Activated naive CD8-positive, alpha-beta T cell treated with anti-CD3 and anti-CD28 coated beads, Interleukin-2, amount 10 ng/mL, durations not matched to agents 7 days and 5 days (primary cell): Measurements from ENCODE around the gene SORBS2. TPM values are rescaled to one million over a fixed set of nuclear protein-coding genes. Genes with fewer than 3 reads are reported as not detected.

Source experiments
- ATAC-seq: fragments of 150-1000 bp; cut with Tn5 transposase; one replicate; pipeline ENCODE4 v1.10.0; 2021; ENCODE audit warnings: low read depth, moderate library complexity
- POLR2A ChIA-PET: fragments of 350-600 bp; sonication (Branson Sonifier 250); formaldehyde crosslinking; loops from one replicate; lab custom pipeline; 2021; ENCODE audit warnings: antibody characterized with exemption; lab: Charles Lee
- DNase-seq: peaks from one replicate; pipeline ENCODE4 v3.0.0; 2021
- H3K27ac Mint-ChIP-seq: one replicate; pipeline ENCODE4 v1.8.0; 2022; ENCODE audit warnings: mild to moderate bottlenecking, mixed read lengths
- H3K27me3 Mint-ChIP-seq: one replicate; pipeline ENCODE4 v1.8.0; 2022; ENCODE audit warnings: mild to moderate bottlenecking, moderate library complexity, mixed read lengths
- H3K36me3 Mint-ChIP-seq: one replicate; pipeline ENCODE4 v1.8.0; 2021; ENCODE audit warnings: mild to moderate bottlenecking, mixed read lengths
- H3K4me1 Mint-ChIP-seq: one replicate; pipeline ENCODE4 v1.8.0; 2021; ENCODE audit warnings: mixed read lengths
- H3K4me3 Mint-ChIP-seq: one replicate; pipeline ENCODE4 v1.8.0; 2022; ENCODE audit warnings: mild to moderate bottlenecking, moderate library complexity, mixed read lengths
- H3K9me3 Mint-ChIP-seq: one replicate; pipeline ENCODE4 v1.8.0; 2021; ENCODE audit warnings: mixed read lengths
- total RNA-seq, 2 experiments: library from RNA; stranded (reverse); gene quantifications; one replicate each; pipeline ENCODE4 v1.2.3, GENCODE V29; 2021

SORBS2 gene
- total RNA-seq, 2 experiments from 2014 or later: not detected

- Mint-ChIP-seq H3K36me3 (no peaks in the 10 kb centered on the region), H3K27ac (no peak overlapping the region), H3K9me3 (no peaks in the 10 kb centered on the region), H3K4me1 (no peaks in the 10 kb centered on the region), H3K27me3 (peaks cover 6% of the 10 kb centered on the region), H3K4me3 (no peak overlapping the region)
- POLR2A ChIA-PET: no interaction called here
- no peak for ATAC-seq
- DNase-seq: no peak
These were observed 70.2 kb downstream of the SORBS2 start for GRCh38 chr4:185741795-185742194.

DNA sequence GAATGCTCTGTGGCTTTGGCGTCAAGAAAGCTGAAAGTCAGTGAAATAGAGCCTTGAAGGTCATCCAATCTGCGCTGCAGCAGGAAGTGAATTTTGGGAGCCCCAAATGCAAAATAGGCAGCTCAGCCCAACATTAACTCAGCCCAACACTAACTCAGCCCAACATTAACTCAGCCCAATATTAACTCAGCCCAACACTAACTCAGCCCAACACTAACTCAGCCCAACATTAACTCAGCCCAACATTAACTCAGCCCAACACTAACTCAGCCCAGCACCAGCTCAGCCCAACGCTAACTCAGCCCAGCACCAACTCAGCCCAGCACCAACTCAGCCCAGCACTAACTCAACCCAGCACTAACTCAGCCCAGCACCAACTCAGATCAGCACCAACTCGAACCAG is 71.5 kb downstream of the SORBS2 start:
- ATAC-seq: no peak
- Mint-ChIP-seq H3K36me3 (no peaks in the 10 kb centered on the region), H3K27me3 (peaks cover 6% of the 10 kb centered on the region), H3K9me3 (no peaks in the 10 kb centered on the region), H3K4me3 (no peak overlapping the region), H3K27ac (no peak overlapping the region), H3K4me1 (no peaks in the 10 kb centered on the region)
- DNase-seq: no peak
- POLR2A ChIA-PET: no interaction called here

DNA sequence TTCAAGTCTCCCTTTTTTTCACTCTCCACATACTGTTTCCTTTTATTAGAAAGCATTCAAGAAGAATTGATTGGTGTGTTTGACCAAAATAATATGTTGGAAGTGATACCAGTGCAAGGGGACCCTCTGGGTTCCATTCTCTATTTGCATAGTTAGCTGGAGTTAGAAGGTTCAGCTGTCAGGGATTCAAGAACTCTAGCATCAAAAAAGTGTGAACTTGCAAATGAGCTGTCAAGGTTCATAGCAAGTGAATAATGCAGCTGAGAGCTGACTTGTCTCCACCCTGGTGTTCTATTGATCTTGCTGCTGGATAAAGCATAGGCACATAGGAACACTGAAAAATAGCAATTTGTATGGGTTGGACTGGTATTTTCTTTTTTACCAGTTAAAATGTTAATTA is 73.2 kb downstream of the SORBS2 start:
- Mint-ChIP-seq H3K4me3 (no peak overlapping the region), H3K27ac (no peak overlapping the region), H3K9me3 (no peaks in the 10 kb centered on the region), H3K4me1 (no peaks in the 10 kb centered on the region), H3K27me3 (peaks cover 5% of the 10 kb centered on the region), H3K36me3 (no peaks in the 10 kb centered on the region)
- no peak for DNase-seq
- POLR2A ChIA-PET: no interaction called here
- no peak for ATAC-seq

DNA sequence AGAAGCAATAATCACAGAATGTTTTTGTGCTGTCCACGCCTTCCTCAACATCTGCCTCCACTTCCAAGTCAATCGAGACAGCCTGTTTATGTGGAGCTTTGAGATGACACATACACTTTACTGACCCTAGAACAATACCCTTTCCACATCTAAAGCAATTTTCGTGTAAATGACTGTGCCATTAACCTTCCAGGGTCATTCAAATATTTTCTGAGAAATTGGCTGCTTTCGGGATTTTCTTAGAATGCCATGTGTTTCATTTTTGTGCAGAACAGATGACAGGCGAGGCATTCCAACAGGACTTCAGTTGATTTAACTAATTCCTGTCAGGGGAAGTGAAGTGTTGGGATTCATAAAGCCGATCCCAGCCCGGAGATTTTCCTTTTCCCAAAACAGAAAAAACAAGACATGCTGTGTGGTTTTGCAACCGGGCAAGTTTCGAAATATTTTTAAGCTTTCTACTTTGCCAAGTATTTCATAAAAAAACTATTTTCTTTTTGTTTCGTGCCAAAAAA is 73.9 kb downstream of the SORBS2 start:
- DNase-seq (no peak), ATAC-seq (no peak)
- H3K36me3 Mint-ChIP-seq: no peaks in the 10 kb centered on the region
- H3K27ac Mint-ChIP-seq: no peak overlapping the region
- H3K27me3 Mint-ChIP-seq: peaks cover 3% of the 10 kb centered on the region
- H3K4me3 Mint-ChIP-seq: no peak overlapping the region
- H3K9me3 Mint-ChIP-seq: no peaks in the 10 kb centered on the region
- H3K4me1 Mint-ChIP-seq: no peaks in the 10 kb centered on the region
- POLR2A ChIA-PET: no interaction called here

DNA sequence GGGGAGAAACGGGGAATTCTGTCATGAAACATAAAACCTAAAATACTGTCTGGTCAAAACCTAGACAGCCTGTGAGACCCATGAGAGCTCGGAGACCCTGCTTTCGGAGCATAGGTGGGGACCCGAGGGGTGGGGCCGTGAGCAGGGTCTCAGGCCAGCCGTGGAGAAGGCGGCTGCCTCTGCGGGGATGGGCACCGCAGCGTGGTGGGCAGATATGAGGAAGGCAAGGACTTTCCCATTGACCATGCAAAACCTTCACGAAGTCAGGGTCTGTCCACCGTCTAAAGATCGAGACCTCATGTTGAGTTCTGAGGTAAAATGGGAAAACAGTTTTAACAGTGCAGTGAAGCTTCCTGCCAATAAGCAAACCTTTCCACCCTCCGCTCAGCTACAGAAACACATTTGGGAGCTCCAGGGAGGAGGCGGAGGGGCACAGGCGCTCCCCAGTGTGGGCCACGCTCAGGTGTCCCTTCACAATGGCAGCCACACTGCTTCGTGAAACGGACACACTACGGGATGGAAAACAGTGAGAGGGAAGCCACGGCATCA is 74.4 kb downstream of the SORBS2 start:
- no peaks in the 10 kb centered on the region for H3K4me1 Mint-ChIP-seq
- POLR2A ChIA-PET: no interaction called here
- H3K4me3 Mint-ChIP-seq: no peak overlapping the region
- DNase-seq (no peak), ATAC-seq (no peak)
- no peaks in the 10 kb centered on the region for H3K36me3 Mint-ChIP-seq
- no peak overlapping the region for H3K27ac Mint-ChIP-seq
- no peaks in the 10 kb centered on the region for H3K9me3 Mint-ChIP-seq
- H3K27me3 Mint-ChIP-seq: peaks cover 3% of the 10 kb centered on the region

GRCh38 chr4:185736882-185737281 is 75.1 kb downstream of the SORBS2 start:
- Mint-ChIP-seq H3K4me1 (no peaks in the 10 kb centered on the region), H3K4me3 (no peak overlapping the region), H3K27ac (no peak overlapping the region), H3K27me3 (peaks cover 3% of the 10 kb centered on the region), H3K9me3 (no peaks in the 10 kb centered on the region), H3K36me3 (no peaks in the 10 kb centered on the region)
- no peak for DNase-seq
- POLR2A ChIA-PET: no interaction called here
- ATAC-seq: no peak

GRCh38 chr4:185735866-185736400 is 76.1 kb downstream of the SORBS2 start:
- Mint-ChIP-seq H3K27me3 (peaks cover 3% of the 10 kb centered on the region), H3K36me3 (no peaks in the 10 kb centered on the region), H3K27ac (no peak overlapping the region), H3K4me1 (no peaks in the 10 kb centered on the region), H3K4me3 (no peak overlapping the region), H3K9me3 (no peaks in the 10 kb centered on the region)
- ATAC-seq (no peak), DNase-seq (no peak)
- POLR2A ChIA-PET: no interaction called here

- POLR2A ChIA-PET: no interaction called here
- ATAC-seq (no peak), DNase-seq (no peak)
- no peak overlapping the region for H3K27ac Mint-ChIP-seq
- no peak overlapping the region for H3K4me3 Mint-ChIP-seq
- H3K27me3 Mint-ChIP-seq: peaks cover 3% of the 10 kb centered on the region
- no peaks in the 10 kb centered on the region for H3K4me1 Mint-ChIP-seq
- no peaks in the 10 kb centered on the region for H3K9me3 Mint-ChIP-seq
- no peaks in the 10 kb centered on the region for H3K36me3 Mint-ChIP-seq
These were observed 77.1 kb downstream of the SORBS2 start for GRCh38 chr4:185734930-185735329.

DNA sequence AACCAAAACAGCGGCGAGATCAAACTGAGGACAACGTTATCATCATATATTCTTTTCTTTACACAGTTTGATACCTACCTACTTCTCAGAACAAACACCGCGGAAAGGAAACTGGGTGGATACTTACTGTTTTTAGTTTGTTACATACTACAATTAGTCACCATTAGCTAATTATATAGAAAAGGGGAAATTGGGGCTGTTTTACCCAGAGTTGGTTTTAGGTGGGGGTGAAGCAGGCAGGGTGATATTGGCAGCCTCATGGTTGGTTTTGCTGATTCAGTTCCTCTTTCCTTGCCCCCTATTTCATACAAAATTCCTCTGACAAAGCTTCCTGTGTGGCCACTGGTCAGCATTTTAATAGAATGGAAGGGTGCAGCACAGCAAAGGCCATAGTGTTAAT is 77.8 kb downstream of the SORBS2 start:
- Mint-ChIP-seq H3K4me3 (no peak overlapping the region), H3K4me1 (no peaks in the 10 kb centered on the region), H3K27ac (no peak overlapping the region), H3K9me3 (no peaks in the 10 kb centered on the region), H3K27me3 (peaks cover 3% of the 10 kb centered on the region), H3K36me3 (no peaks in the 10 kb centered on the region)
- DNase-seq (no peak), ATAC-seq (no peak)
- POLR2A ChIA-PET: no interaction called here

DNA sequence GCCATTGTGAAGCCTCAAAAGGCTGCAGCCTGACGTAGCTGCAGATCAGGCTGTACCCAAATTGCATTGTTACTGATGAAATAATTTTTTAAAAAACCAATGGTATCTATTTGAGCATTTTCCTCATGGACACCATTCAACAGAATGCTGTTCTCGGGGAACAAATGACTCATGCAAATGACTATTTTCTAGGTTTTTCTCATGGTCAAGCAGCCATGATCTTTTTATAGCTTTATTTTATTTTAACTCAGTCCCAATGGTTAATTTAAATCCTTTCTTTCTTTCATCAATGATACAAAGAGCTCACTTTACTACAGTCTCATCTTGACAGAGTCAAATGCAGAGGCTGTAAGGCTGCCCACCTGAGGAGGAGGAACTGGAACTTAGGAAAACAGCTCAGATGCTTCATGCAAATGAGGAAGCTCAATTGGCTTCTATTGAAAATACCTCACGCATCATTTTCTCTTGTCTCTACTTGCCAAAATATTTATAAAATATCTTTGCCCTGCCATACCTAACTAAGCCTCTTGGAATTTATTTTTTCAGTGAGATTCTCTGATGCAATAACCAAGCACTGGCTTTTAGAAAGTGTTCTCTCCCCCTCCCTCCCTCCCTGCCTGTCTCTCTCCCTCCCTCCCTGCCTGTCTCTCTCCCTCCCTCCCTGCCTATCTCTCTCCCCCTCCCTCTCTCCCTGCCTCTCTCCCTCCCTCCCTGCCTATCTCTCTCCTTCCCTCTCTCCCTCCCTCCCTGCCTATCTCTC is 81.0 kb downstream of the SORBS2 start:
- Mint-ChIP-seq H3K4me1 (no peaks in the 10 kb centered on the region), H3K4me3 (no peak overlapping the region), H3K9me3 (no peaks in the 10 kb centered on the region), H3K27ac (no peak overlapping the region), H3K27me3 (peaks cover 3% of the 10 kb centered on the region), H3K36me3 (no peaks in the 10 kb centered on the region)
- no peak for DNase-seq
- no peak for ATAC-seq
- POLR2A ChIA-PET: no interaction called here

DNA sequence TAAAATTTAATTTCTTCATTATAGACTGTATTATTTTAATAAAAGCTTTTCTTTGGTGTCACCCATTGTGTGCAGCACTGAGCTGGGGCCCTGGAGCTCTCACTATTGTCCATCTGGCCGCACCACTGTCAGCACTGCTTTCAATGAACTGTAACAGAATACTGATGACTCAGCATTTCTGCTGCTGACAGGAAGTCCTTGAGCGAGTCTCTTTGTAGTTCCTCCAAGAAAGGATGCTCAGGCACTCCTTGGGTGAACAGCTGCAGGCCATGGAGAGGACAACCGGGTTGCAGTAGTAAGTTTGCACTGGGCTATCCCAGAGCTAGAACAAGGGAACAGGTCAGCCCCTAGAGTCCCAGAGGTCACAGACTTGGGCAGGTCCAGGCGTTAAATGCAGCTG is 81.6 kb downstream of the SORBS2 start:
- POLR2A ChIA-PET: no interaction called here
- H3K27me3 Mint-ChIP-seq: peaks cover 2% of the 10 kb centered on the region
- no peak for DNase-seq
- no peak overlapping the region for H3K4me3 Mint-ChIP-seq
- H3K36me3 Mint-ChIP-seq: no peaks in the 10 kb centered on the region
- no peaks in the 10 kb centered on the region for H3K4me1 Mint-ChIP-seq
- no peaks in the 10 kb centered on the region for H3K9me3 Mint-ChIP-seq
- no peak for ATAC-seq
- H3K27ac Mint-ChIP-seq: no peak overlapping the region

DNA sequence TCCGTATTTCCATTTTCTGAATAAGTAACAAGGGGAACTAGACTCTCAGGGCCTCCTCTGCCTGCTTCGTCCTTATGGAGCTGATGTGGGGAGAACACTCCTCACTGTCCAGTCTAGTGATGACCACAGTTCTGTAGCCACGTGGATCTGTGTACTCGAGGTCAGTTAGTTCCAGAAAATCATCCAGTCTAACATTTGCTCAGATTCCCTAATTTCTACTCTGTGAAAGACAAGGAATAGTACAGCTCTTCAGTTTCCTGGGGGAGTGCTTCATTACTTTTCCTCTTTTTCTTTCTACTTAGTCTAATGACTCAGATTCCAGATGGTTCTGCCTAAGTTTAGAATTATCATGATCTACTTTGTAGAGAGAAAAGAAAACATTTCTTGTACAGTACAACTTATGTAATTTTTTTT is 82.6 kb downstream of the SORBS2 start:
- Mint-ChIP-seq H3K4me1 (no peaks in the 10 kb centered on the region), H3K36me3 (no peaks in the 10 kb centered on the region)
- POLR2A ChIA-PET: no interaction called here

GRCh38 chr4:185728893-185729292 is 83.1 kb downstream of the SORBS2 start:
- Mint-ChIP-seq H3K27ac (no peak overlapping the region), H3K27me3 (peaks cover 7% of the 10 kb centered on the region), H3K36me3 (no peaks in the 10 kb centered on the region), H3K9me3 (no peaks in the 10 kb centered on the region), H3K4me1 (no peaks in the 10 kb centered on the region), H3K4me3 (no peak overlapping the region)
- no peak for DNase-seq
- POLR2A ChIA-PET: no interaction called here
- ATAC-seq: no peak

More for the DNA sequence above, 82.6 kb downstream of the SORBS2 start:
- Mint-ChIP-seq H3K27ac (no peak overlapping the region), H3K27me3 (peaks cover 4% of the 10 kb centered on the region), H3K9me3 (no peaks in the 10 kb centered on the region), H3K4me3 (no peak overlapping the region)
- DNase-seq: no peak
- no peak for ATAC-seq

DNA sequence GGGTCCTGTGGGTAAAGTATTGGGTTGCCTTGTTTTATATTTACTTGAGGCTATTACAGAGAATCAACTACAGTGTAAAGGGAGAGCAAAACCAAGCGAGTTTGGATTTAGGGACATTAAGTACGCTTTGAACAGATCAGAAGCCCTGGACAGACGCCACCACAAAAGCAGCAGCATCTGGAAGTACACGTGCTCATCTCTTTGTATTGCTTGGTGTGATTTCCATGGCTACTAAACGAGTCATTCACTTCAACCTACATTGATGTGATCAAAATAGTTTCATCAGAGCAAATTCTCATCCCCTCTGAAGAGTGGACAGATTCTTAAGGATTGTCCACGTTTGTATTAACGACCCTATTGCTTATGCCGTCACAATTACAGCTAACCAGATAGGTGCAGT is 85.1 kb downstream of the SORBS2 start:
- ATAC-seq: no peak
- no peak overlapping the region for H3K4me3 Mint-ChIP-seq
- no peaks in the 10 kb centered on the region for H3K4me1 Mint-ChIP-seq
- peaks cover 8% of the 10 kb centered on the region for H3K27me3 Mint-ChIP-seq
- no peak overlapping the region for H3K27ac Mint-ChIP-seq
- POLR2A ChIA-PET: no interaction called here
- no peaks in the 10 kb centered on the region for H3K9me3 Mint-ChIP-seq
- H3K36me3 Mint-ChIP-seq: no peaks in the 10 kb centered on the region
- no peak for DNase-seq
